ENCODE data around the gene FGD4.

DNA sequence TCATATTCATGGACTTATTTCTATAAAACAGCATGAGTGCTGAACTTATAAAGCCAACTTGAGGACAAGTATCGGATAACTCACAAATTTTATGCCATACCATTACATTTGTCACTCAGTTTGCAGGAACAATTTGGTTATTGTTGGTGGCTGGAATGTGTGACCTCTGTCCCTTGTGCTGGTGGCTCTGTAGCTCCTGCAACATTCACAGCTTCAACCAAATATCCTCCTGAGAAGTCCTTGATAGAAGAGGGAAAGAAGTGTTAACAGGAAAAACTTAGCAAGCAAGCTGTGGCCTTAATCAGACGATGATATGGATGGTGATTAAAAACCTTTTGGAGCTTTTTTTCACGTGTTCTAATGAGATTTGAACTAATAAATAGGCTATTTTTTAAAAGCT is 218.8 kb downstream of the FGD4 start:
- no peak for TF ChIP-seq EZH2 (IDR thresholded peaks at IDR 0.05; ENCODE audit: borderline replicate concordance, low read length)
- TF ChIP-seq, protein P1, sequence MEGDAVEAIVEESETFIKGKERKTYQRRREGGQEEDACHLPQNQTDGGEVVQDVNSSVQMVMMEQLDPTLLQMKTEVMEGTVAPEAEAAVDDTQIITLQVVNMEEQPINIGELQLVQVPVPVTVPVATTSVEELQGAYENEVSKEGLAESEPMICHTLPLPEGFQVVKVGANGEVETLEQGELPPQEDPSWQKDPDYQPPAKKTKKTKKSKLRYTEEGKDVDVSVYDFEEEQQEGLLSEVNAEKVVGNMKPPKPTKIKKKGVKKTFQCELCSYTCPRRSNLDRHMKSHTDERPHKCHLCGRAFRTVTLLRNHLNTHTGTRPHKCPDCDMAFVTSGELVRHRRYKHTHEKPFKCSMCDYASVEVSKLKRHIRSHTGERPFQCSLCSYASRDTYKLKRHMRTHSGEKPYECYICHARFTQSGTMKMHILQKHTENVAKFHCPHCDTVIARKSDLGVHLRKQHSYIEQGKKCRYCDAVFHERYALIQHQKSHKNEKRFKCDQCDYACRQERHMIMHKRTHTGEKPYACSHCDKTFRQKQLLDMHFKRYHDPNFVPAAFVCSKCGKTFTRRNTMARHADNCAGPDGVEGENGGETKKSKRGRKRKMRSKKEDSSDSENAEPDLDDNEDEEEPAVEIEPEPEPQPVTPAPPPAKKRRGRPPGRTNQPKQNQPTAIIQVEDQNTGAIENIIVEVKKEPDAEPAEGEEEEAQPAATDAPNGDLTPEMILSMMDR (conservative IDR thresholded peaks at IDR 0.05 in 1 of 2, IDR thresholded peaks at IDR 0.05 in 1 of 2; ENCODE audit: extremely low read depth in 1 of 2, insufficient read depth in 1 of 2, low read depth in 1 of 2, low read length in 2 of 2), result no peak
